ENCODE measurements around the gene ZBTB16.

The ZBTB16 gene

GRCh38 chr11:114059278-114059983 lies at the start of gene ZBTB16:
TSS of gene ZBTB16 (plus strand) at chr11:114059711. CDS start at chr11:114063301, 3,590 bp downstream.
- no peak for FAIRE-seq

GRCh38 chr11:114010931-114011330 lies 48.6 kb upstream of the ZBTB16 start:
- no peak for TF ChIP-seq CTCF (IDR thresholded peaks at IDR 0.05; ENCODE audit: insufficient read depth, missing control alignments)
- FAIRE-seq (no peak), DNase-seq (ENCODE audit: insufficient read length, low spot score) (no peak)

More at GRCh38 chr11:114059278-114059983, at the start of gene ZBTB16:
- DNase-seq (ENCODE audit: insufficient read length, low spot score), result no peak
- TF ChIP-seq CTCF (IDR thresholded peaks at IDR 0.05; ENCODE audit: insufficient read depth, missing control alignments), result no peak

- no peak for FAIRE-seq
- no peak for TF ChIP-seq CTCF (IDR thresholded peaks at IDR 0.05; ENCODE audit: insufficient read depth, missing control alignments)
These were observed 48.1 kb upstream of the ZBTB16 start for GRCh38 chr11:114011443-114011842.

GRCh38 chr11:114015117-114015516 lies 44.4 kb upstream of the ZBTB16 start:
- FAIRE-seq (no peak), DNase-seq (ENCODE audit: insufficient read length, low spot score) (no peak)
- TF ChIP-seq CTCF (IDR thresholded peaks at IDR 0.05; ENCODE audit: insufficient read depth, missing control alignments), result no peak

More at GRCh38 chr11:114011443-114011842, 48.1 kb upstream of the ZBTB16 start:
- DNase-seq (ENCODE audit: insufficient read length, low spot score), result no peak

- FAIRE-seq (no peak), DNase-seq (ENCODE audit: insufficient read length, low spot score) (no peak)
These were observed 42.5 kb upstream of the ZBTB16 start for GRCh38 chr11:114016986-114017385.

GRCh38 chr11:114017723-114018122 lies 41.8 kb upstream of the ZBTB16 start:
- no peak for TF ChIP-seq CTCF (IDR thresholded peaks at IDR 0.05; ENCODE audit: insufficient read depth, missing control alignments)
- FAIRE-seq, result no peak
- no peak for DNase-seq (ENCODE audit: insufficient read length, low spot score)

More at GRCh38 chr11:114016986-114017385, 42.5 kb upstream of the ZBTB16 start:
- TF ChIP-seq CTCF (IDR thresholded peaks at IDR 0.05; ENCODE audit: insufficient read depth, missing control alignments), result no peak

- TF ChIP-seq CTCF (IDR thresholded peaks at IDR 0.05; ENCODE audit: insufficient read depth, missing control alignments), result no peak
- DNase-seq (ENCODE audit: insufficient read length, low spot score) (no peak), FAIRE-seq (no peak)
These were observed 40.5 kb upstream of the ZBTB16 start for GRCh38 chr11:114019046-114019445.

Data from D721Med (cell line).